Heart left ventricle (tissue), 16 donors: ENCODE results near the gene DUS1L. TPM values are rescaled to one million over a fixed set of nuclear protein-coding genes. Genes with fewer than 3 reads are reported as not detected.
A peak's percentile ranks its signal among the peaks of the same experiment; 100 is the strongest.

Experiments
- ATAC-seq, 4 donors: fragments of 200-7000 bp; cut with Tn5 transposase; one replicate each; pipeline ENCODE4 v1.9.1; 2020 to 2022; ENCODE audit warnings: moderate library complexity in 4 of 4, mild to moderate bottlenecking in 3 of 4, moderate number of reproducible peaks in 1 of 4
- DNase-seq, 5 donors: peaks; one replicate each; pipeline ENCODE4 v3.0.0-alpha.2; 2020
- H3K27ac ChIP-seq, 12 donors: fragments of 200-600 bp; sonication (generic) in 4 of 12; one replicate each; pipeline versions ENCODE4 v1.5.0 to v1.8.0; 2016 to 2022; ENCODE audit warnings: mild to moderate bottlenecking in 2 of 12
- H3K27me3 ChIP-seq, 9 donors: fragments of 200-600 bp; sonication (generic) in 2 of 9; one replicate each; pipeline versions ENCODE4 v1.5.1 to v1.8.0; 2016 to 2022; ENCODE audit warnings: mild to moderate bottlenecking in 3 of 9
- H3K36me3 ChIP-seq, 9 donors: fragments of 200-600 bp; sonication (generic) in 2 of 9; one replicate each; pipeline versions ENCODE4 v1.5.0 to v1.8.0; 2018 to 2022; ENCODE audit warnings: mild to moderate bottlenecking in 2 of 9
- H3K4me1 ChIP-seq, 12 donors: fragments of 200-600 bp; sonication (generic) in 4 of 12; one replicate each; pipeline versions ENCODE4 v1.5.0 to v1.8.0; 2016 to 2022; ENCODE audit warnings: mild to moderate bottlenecking in 3 of 12
- H3K4me3 ChIP-seq, 12 donors: fragments of 200-600 bp; sonication (generic) in 4 of 12; one replicate each; pipeline versions ENCODE4 v1.5.0 to v1.8.0; 2017 to 2022; ENCODE audit warnings: mild to moderate bottlenecking in 9 of 12, moderate library complexity in 4 of 12
- H3K9me3 ChIP-seq, 12 donors: fragments of 200-600 bp; sonication (generic) in 4 of 12; one replicate each; pipeline versions ENCODE4 v1.5.0 to v1.8.0; 2016 to 2022; ENCODE audit warnings: mild to moderate bottlenecking in 1 of 12
- CTCF ChIP-seq, 12 donors: fragments of 200-600 bp; sonication (generic) in 4 of 12; IDR thresholded peaks; one replicate each; pipeline versions ENCODE4 v1.5.0 to v1.8.0; 2018 to 2022; ENCODE audit warnings: antibody characterized with exemption in 12 of 12, mild to moderate bottlenecking in 5 of 12
- POLR2A ChIP-seq, 2 donors: fragments of 450-650 bp; IDR thresholded peaks; one replicate each; pipeline ENCODE4 v1.6.1; 2017; ENCODE audit warnings: antibody characterized with exemption in 2 of 2, mild to moderate bottlenecking in 2 of 2, moderate library complexity in 2 of 2
- WGBS, 4 donors: extraction: QIAGEN DNeasy Blood & Tissue Kit in 2 of 4; methylation state at CpG; one replicate each; pipeline versions ENCODE4 v1.1.5 to v1.1.7; 2013 to 2018; 5-methylcytosine and 5-hydroxymethylcytosine counted together
- intact Hi-C, 10 donors: fragments of 100-400 bp; cut with DNase I; formaldehyde crosslinking; loops; one replicate each; pipeline versions ENCODE4 v1.11.1 to v1.14.2; 2022
- polyA plus RNA-seq, 2 donors: library from polyadenylated mRNA; stranded (reverse); fragments of 200-250 nt; gene quantifications; one replicate each; pipeline ENCODE4 v1.2.3, GENCODE V29; 2013
- total RNA-seq, 9 donors: library from RNA; depleted of rRNA in 2 of 9; stranded (reverse); fragments of >200 nt in 2 of 9; fragmentation: NEBNext Ultra II Directional in 3 of 9; extraction: Animal tissue kit (Norgen Biotek cat#: 25700) in 3 of 9; gene quantifications; one replicate each; pipeline versions ENCODE4 v1.1.0 to v1.2.4, GENCODE V29; 2016 to 2023
- donor health status: ischemic (EF 13 %, LVEDD 7.1; RV severe dilation, severe dysfunction).
- donor health status: healthy with polysubstance abuse.
- donor health status: DM: no; HTN: yes; CAD: no.
- donor health status: DM: no; HTN: no; CAD: no.
- donor health status: ischemic (EF 25% LVEDD 6.9; RV normal size, moderate dysfunction).
- donor health status: ischemic (EF 25% LVEDD 5.7; RV mildly dilated, moderate dysfunction).
- donor health status: healthy.
- donor health status: DM: yes; HTN: yes; CAD: no.
- donor health status: ischemic (EF 35%, LVEDD 5.7; RV mildly dilated, moderate dysfunction).
- donor health status: nonischemic (EF 11% LVEDD 7.7; RV severe dilation, severe dysfunction).
- donor health status: DM: yes; HTN: yes; CAD: no.
- donor health status: PGD.
- donor health status: ischemic (EF 29% LVEDD 5.4; RV normal size, mild dysfunction).
- donor health status: nonischemic (EF 23%, LVEDD 6.1; RV moderate dilation, normal function).

The DUS1L gene
- total and polyA plus RNA-seq, 11 donors, result 41.5 to 113 (median 60.4) TPM

GRCh38 chr17:82085031-82085861 lies 19.6 kb upstream of the DUS1L start:
- no peak overlapping the region for H3K4me3 ChIP-seq
- WGBS, 4 donors, result 88 to 95% (median 90%) methylated on average over 34 to 49 of the region's 49 CpGs
- DNase-seq, result peak in 2 of 5 donors; percentile 18
- H3K27me3 ChIP-seq, result no peaks in the 10 kb centered on the region
- TF ChIP-seq POLR2A (IDR thresholded peaks at IDR 0.05) (no peak), CTCF (IDR thresholded peaks at IDR 0.05) (no peak)
- no peak overlapping the region for H3K27ac ChIP-seq
- intact Hi-C loops, result no loop called here
- H3K4me1 ChIP-seq, result no peaks in the 10 kb centered on the region
- ATAC-seq, result no peak
- H3K9me3 ChIP-seq, result no peaks in the 10 kb centered on the region
- H3K36me3 ChIP-seq, result peaks cover 0 to 100% (median 88%) of the 10 kb centered on the region in 9 donors

- intact Hi-C loops, result no loop called here
- no peaks in the 10 kb centered on the region for H3K27me3 ChIP-seq
- H3K9me3 ChIP-seq, result no peaks in the 10 kb centered on the region
- WGBS, 4 donors, result 92 to 96% (median 95%) methylated on average over 7 to 31 of the region's 31 CpGs
- TF ChIP-seq POLR2A (IDR thresholded peaks at IDR 0.05) (no peak), CTCF (IDR thresholded peaks at IDR 0.05) (no peak)
- H3K36me3 ChIP-seq, result peaks cover 0 to 99% (median 86%) of the 10 kb centered on the region in 9 donors
- no peaks in the 10 kb centered on the region for H3K4me1 ChIP-seq
- DNase-seq, result peak in 1 of 5 donors; percentile 22
- no peak overlapping the region for H3K27ac ChIP-seq
- no peak overlapping the region for H3K4me3 ChIP-seq
- no peak for ATAC-seq
These were observed 18.9 kb upstream of the DUS1L start for GRCh38 chr17:82084373-82085030.

GRCh38 chr17:82083533-82084359 lies 18.1 kb upstream of the DUS1L start:
- intact Hi-C loops, result no loop called here
- ATAC-seq (no peak), DNase-seq (no peak)
- Histone ChIP-seq H3K9me3 (no peaks in the 10 kb centered on the region), H3K4me1 (no peaks in the 10 kb centered on the region), H3K27ac (no peak overlapping the region), H3K4me3 (no peak overlapping the region), H3K36me3 (peaks cover 0 to 99% (median 82%) of the 10 kb centered on the region in 9 donors), H3K27me3 (no peaks in the 10 kb centered on the region)
- TF ChIP-seq CTCF (IDR thresholded peaks at IDR 0.05) (no peak), POLR2A (IDR thresholded peaks at IDR 0.05) (no peak)
- 93 to 94% (median 94%) methylated on average over 51 to 55 of the region's 55 CpGs for WGBS, 4 donors
